ENCODE data around the gene NF2.

The NF2 gene

DNA sequence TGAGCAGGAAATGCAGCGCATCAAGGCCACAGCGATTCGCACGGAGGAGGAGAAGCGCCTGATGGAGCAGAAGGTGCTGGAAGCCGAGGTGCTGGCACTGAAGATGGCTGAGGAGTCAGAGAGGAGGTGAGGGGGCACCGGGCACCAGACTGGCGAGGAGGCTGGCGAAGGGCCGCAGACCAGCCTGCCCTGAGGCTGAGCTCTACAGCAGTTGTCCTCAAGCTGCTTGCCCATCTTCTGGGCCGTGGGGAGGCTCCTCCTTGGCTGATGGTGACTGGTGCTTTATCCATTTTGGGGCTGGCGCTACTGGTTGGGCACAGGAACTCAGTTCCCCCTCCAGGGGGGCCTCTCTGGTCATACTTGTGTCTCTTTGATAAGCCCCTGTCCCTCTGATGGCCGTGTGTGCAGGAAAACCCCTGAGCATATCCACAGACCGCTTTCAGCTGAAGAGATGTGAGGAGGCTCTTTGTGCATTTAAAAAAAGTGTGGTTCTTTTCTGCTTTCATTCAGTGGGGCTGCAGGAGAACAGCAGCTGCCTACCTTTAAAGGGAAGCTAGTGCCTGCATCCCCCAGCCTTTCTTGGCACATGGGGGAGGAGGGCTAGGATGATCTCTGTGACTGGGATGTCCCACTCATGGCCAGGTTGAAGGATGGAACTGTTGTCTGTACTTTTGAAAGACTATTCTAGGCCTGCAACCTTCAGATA is 70.1 kb downstream of the NF2 start:
- no peak for DNase-seq

GRCh38 chr22:29674121-29674520 is 70.7 kb downstream of the NF2 start:
- DNase-seq: no peak

DNA sequence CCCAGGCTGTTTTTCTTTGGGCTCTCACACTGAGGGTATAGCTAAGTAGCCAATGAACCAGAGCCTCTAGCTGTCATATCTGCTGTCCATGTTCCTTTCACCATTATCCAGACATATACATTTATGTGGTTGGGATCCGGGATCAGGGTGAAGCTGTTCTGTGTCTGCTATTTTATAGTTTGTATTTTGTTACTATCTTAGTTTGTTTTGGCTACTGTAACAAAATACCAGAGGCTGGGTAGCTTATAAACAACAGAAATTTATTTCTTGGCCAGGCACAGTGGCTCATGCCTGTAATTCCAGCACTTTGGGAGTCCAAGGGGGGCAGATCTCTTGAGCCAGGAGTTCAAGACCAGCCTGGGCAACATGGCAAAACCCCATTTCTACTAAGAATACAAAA is 75.9 kb downstream of the NF2 start:
- DNase-seq: no peak

DNA sequence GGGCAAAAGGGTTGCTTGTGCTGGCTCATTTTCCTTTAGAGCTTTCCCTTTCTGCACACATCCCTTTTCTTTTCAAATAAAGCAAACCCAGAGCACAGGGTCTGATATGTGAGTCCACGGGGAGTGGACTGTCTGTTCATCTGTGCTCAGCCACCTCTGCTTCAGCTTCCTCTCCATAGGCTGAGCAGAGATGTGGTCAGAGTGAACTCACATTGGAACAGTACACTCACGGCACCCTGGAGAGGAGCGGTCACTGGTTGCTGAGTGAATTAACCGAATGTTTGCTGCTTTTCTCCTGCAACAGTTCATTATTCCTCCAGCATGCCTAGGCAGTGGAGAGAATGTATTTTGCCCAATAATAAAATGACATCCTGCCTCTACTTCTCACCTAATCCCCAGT is 80.1 kb downstream of the NF2 start:
- no peak for DNase-seq

DNA sequence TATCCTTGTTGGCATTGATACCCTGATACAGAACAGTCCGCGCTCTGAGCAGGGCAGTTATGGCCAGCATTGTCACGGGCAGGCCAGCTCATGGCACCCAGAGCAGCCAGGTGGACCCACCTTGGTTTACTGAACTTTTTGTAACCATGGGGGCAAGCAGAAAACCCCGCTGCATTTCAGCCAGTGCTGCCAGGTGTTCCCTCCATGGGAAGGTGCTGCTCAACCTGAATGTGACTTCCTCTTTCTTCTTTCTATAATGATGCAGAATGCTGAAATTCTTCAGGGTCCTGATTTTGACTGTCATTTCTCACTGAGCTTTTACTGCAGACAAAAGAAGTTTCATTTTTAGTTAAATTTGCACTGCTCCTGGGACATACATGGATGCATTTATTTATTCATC is 80.8 kb downstream of the NF2 start:
- DNase-seq: no peak

DNA sequence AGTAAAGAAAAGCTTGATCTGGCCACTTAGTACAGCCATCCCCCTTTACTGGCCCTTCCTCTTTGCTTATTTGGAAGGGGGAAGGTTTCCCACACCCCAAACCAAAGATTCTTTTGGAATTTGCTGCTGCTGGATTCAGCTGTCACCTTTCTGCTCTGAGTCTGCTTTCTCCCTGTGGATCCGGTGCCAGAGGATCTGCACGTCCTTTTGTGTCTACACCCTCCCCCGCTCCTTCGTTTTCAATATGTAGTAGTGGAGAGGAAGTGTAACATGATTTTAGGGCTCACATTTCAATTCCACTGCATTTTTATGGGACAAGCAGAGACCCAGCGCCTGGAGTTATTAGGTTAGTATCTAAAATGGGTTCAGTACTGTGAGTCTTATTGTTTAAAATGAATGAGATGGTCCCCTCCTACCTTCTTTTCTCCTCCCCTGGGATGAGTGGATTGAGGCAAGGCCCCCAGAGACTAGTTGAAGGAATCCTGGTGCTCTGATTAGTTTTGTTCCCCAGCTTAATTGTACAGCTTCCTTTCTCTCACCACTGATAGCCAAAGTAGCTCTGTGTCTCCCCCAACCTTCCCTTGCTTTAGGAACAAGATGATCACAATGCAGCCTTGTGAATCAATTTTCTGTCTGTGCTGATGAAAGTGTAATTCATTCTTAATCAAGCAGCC is 85.9 kb downstream of the NF2 start:
- DNase-seq: no peak

GRCh38 chr22:29689880-29690213 is 86.4 kb downstream of the NF2 start:
- no peak for DNase-seq

DNA sequence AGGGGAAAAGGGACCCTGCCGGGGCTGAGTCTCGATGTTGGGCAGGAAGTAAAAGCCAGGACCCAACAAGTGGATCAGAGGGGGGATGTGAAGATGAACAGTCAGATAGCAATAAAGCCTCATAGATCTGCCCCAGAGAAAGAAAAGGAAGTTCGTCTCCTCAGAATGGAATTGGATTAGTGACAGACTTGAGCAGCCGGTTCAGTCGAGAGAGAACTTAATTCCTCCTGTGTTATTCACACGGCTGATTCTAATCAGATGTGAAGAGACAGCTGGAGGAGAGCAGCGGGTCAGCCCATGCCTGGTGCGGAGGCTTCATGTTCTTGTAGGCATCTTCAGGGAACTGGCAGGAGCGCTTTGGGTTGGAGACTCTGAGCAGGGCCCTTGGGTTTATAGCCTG is 87.0 kb downstream of the NF2 start:
- no peak for DNase-seq

- no peak for DNase-seq
These were observed 88.3 kb downstream of the NF2 start for GRCh38 chr22:29691636-29692326.

DNA sequence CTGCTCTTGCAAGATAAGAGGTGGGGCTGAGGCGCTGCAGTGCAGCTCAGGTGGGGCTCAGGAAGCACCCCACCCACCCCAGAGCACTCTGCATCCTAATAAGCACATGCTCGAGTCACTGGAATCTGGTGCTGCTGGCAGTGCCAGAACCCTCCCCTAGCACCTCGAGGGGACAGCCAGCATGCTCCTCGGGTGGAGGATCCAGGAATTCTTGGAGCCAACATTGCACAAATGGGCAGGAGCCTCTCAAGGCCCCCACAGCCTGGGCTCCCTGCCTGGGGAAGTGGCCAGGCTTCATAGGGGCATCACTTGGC is 88.9 kb downstream of the NF2 start:
- no peak for DNase-seq

GRCh38 chr22:29693161-29693560 is 89.7 kb downstream of the NF2 start:
- no peak for DNase-seq

DNA sequence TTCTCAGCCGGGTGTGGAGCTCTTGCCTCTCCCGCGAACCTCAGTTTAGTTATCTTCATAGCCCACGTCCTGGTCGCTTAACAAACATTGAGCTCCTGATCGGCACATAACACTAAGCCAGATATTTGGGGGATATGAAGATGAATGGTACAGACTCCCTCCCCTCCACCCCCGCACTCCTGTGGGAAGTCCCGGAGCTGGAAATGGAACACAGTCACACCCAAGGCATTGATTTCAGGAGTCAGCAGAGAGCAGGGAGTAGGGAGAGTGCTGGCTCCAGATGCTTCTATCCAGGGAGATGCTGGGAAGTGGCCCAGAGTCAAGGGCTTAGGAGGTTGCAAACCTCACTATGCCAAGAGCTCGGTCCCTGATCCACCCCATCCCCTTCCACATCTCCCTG is 90.2 kb downstream of the NF2 start:
- no peak for DNase-seq

GRCh38 chr22:29695129-29695926 is 91.9 kb downstream of the NF2 start:
- no peak for DNase-seq

GRCh38 chr22:29697853-29698598 is 94.6 kb downstream of the NF2 start:
- DNase-seq: no peak

DNA sequence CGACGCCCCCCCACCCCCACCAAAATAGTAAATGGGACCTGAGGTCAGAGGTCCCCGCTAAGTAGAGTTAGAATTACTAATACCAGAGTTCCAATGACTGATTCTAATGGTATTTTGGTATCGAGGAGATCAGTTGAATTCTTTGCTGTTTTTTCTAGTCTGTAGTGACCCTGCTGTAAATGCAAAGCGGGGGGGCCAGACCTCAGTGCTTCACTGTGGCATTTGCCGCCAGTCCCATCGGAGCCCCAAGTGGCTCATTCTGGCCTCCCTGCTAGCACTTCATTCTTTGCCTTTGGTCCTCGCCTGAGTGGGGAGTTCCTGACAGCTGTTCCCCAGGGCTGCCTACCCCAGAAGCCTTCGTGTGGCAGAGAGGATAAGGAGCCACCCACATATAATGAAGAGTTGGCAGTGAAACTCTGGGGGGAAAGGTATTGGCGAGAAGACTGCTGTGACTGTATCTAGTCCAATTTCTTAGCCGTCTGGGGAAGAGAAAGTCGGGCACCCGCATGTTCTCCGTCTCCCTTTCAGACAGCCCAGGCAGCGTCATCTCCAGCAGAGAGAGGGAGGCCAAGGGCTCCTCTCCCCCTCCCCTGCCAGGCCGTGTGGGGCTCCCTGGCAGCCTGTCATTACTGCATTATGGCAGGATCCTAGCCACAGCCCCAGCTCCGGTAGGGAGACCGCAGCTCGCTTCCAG is 96.9 kb downstream of the NF2 start:
- no peak for DNase-seq

DNA sequence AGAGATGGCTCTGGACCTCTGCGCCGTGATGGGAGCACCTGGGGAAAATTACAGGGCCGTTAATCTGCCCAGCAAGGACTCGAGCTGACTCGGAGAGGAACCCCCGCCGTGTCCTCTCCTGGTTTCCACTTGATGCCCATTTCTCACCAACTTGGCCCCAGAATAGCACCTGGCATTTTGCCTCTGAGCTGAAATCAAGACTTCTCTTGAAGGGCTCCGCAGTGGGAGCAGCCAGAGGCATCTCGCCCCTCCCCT is 97.4 kb downstream of the NF2 start:
- no peak for DNase-seq

DNA sequence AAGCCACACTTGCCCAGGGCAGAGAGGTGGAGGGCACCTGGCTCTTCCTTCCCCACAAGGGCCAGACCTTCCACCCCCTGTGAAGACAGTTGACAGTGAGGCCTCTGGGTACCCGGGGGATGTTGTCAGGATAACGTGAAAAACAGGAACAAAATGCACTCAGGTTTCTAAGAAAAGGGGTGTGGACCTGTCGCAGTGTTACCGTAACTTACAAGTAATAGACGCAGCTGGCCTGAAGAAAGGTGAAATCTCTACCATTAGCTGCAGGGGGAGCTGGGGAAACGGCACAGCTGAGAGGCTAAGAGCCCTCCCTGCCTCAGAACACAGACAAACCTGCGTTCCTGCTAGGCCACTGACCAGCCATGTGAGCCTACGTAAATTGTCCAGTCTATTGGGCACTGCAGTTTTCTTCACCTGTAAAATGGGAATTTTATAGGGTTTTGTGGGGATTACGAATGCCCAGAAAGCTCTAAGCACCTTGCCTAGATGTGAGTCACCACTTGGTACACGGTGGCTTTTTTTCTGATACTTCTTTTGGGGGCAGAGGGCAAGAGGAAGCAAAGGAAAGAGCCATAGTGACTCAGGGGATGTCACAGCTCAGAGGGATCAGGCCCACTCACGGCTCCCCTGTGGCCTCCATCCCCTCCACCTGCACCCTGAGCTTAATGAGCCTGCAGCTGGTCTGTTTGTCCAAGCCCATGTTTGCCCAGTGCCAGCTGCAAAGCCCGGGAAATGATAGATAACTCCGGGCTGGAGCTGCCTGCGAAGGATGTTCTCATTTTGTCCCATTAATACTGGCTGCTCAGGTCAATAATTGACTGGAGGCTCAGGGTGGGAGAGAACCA is 97.9 kb downstream of the NF2 start:
- DNase-seq: no peak

DNA sequence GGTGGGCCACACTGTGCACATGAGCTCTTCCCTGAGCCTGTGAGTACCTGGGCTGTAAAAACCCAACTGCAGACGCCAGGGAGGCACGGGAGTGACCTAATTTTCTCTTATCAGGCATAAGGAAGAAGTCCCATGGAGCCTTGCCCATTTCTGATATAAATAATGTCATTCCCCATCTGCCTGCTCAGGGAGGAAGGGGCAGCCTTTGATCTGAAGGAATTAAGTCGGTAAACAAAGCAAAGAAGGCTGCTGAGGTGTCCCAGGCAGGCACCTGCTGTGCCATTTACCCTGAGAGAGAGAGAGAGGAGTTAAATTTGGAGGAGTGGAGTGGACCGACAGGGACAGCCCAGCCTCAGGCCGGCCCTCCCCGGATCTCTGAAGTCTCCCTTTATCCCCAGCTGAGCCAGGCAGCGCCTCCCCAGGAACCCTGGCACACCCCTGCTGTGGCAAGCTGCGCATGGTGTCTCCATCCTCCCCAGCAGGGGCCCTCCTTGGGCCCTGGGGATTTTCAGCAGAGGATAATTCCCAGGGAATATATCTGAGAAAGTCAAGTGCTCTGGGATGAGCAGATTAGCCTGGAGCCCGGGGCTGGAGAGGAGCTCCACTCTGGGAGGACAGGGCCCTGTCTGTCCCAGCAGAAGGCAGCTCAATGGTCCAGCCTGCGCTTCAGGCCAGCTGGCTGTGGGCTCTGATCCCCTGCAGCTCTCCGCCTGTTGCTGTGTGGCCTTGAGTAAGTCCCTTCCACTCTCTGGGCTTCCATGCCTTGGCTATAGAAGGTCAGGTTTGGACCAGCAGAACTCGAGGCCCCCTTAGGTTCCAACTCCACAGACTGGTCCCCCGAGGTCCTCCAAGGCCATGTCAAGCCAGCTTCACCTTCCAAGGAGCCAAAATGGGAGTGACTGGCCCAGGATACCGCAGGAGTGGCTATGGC is 98.8 kb downstream of the NF2 start:
- DNase-seq: no peak

DNA sequence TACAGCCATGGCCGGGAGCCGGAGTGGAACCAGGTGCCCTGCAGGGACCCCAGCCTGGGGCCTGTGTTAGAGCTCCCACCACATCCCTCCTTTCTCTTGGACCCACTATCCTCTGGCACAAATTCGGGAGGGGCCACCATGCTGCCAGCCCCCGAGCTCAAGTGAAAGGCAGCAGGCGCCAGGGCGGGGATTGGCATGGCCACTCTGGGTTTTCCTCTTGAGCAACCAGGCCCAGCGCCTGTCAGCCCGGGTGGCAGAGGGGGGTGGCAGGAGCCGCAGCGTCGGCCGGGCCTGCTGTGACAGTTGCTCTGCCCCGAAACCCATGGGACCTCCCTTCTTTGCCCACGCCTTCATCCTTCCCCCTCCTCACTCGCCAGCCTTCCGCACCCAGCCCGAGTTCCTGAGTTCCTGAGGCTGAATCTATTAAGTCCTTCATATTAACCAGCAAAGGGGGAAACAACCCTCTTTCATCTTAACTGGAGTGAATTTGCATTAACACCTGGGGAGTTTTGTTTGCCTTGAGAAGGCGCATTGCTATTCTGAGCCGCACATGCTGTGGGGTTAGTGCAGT is 99.6 kb downstream of the NF2 start:
- DNase-seq: no peak

GRCh38 chr22:29703569-29704195 is 100.2 kb downstream of the NF2 start:
- DNase-seq: no peak
